Hepatocyte (in vitro differentiated cells): ENCODE measurements around the gene PAM. TPM values are rescaled to one million over a fixed set of nuclear protein-coding genes. Genes with fewer than 3 reads are reported as not detected.
"Not testable (repeated sequence)": the region's sequence is repeated elsewhere in the genome, so short reads cannot be mapped to it uniquely, and the experiment has no call there.

Experiments used
- DNase-seq: peaks from one replicate; pipeline ENCODE4 v3.0.0-alpha.2; 2016; ENCODE audit warnings: low spot score
- H2AFZ ChIP-seq: fragments of 200-600 bp; sonication (generic); 2 replicates; pipeline ENCODE4 v1.6.0; 2016; ENCODE audit warnings: antibody characterized with exemption, mild to moderate bottlenecking
- H3K27ac ChIP-seq: fragments of 200-600 bp; sonication (generic); 2 replicates; pipeline ENCODE4 v1.5.1; 2016; ENCODE audit warnings: mild to moderate bottlenecking
- H3K27me3 ChIP-seq: fragments of 200-600 bp; sonication (generic); 2 replicates; pipeline ENCODE4 v1.6.1; 2016
- H3K36me3 ChIP-seq: fragments of 200-600 bp; sonication (generic); replicated peaks from 2 replicates; pipeline ENCODE4 v1.5.1; 2016; ENCODE audit warnings: low read depth; ENCODE audit not compliant: insufficient read depth
- H3K4me1 ChIP-seq: fragments of 200-600 bp; sonication (generic); 2 replicates; pipeline ENCODE4 v1.5.1; 2016; ENCODE audit warnings: mild to moderate bottlenecking, moderate library complexity; ENCODE audit not compliant: insufficient read depth
- H3K4me2 ChIP-seq: fragments of 200-600 bp; sonication (generic); 2 replicates; pipeline ENCODE4 v1.6.0; 2016
- H3K4me3 ChIP-seq: fragments of 200-600 bp; sonication (generic); 2 replicates; pipeline ENCODE4 v1.5.1; 2016; ENCODE audit warnings: mild to moderate bottlenecking
- H3K79me2 ChIP-seq: fragments of 200-600 bp; sonication (generic); 2 replicates; pipeline ENCODE4 v1.6.0; 2017; ENCODE audit warnings: mild to moderate bottlenecking
- H3K9me2 ChIP-seq: fragments of 200-600 bp; sonication (generic); replicated peaks from 2 replicates; pipeline ENCODE4 v1.6.0; 2017; ENCODE audit warnings: mild to moderate bottlenecking; ENCODE audit not compliant: insufficient read depth
- H3K9me3 ChIP-seq: fragments of 200-600 bp; sonication (generic); 2 replicates; pipeline ENCODE4 v1.5.1; 2016; ENCODE audit warnings: low read depth, mild to moderate bottlenecking
- H4K20me1 ChIP-seq: fragments of 200-600 bp; sonication (generic); 2 replicates; pipeline ENCODE4 v1.6.0; 2016; ENCODE audit warnings: mild to moderate bottlenecking; ENCODE audit not compliant: insufficient read depth, poor library complexity, severe bottlenecking
- EZH2 ChIP-seq: fragments of 200-600 bp; sonication (generic); IDR thresholded peaks from 2 replicates; pipeline ENCODE4 v1.6.1; 2016; ENCODE audit warnings: antibody characterized with exemption, mild to moderate bottlenecking, borderline replicate concordance
- EZH2phosphoT487 ChIP-seq: fragments of 200-600 bp; sonication (generic); IDR thresholded peaks from one replicate; pipeline ENCODE4 v1.6.1; 2018; ENCODE audit warnings: antibody characterized with exemption, mild to moderate bottlenecking, low read depth, moderate library complexity; ENCODE audit not compliant: unreplicated experiment, severe bottlenecking
- WGBS: methylation state at CpG from one replicate; pipeline ENCODE4 v1.1.6; 2016; ENCODE audit warnings: low lambda C conversion rate; ENCODE audit errors: missing lambda C conversion rate; 5-methylcytosine and 5-hydroxymethylcytosine counted together
- polyA plus RNA-seq: library from polyadenylated mRNA; unstranded; fragments of >200 nt; fragmentation: Nextera tagmentation; extraction: Ambion mirVana; gene quantifications from 2 replicates; pipeline ENCODE4 v1.2.1, GENCODE V29; 2016
- total RNA-seq: library from RNA; depleted of rRNA; stranded (reverse); fragments of >200 nt; gene quantifications from 2 replicates; pipeline ENCODE4 v1.2.3, GENCODE V29; 2014
- TF ChIP-seq, protein P1 (sequence below): fragments of 200-600 bp; sonication (generic); IDR thresholded peaks from 2 replicates; pipeline ENCODE4 v1.5.1; 2016; ENCODE audit warnings: antibody characterized with exemption, mild to moderate bottlenecking; ENCODE audit not compliant: poor library complexity

Gene PAM
- total and polyA plus RNA-seq, 2 experiments from 2014 or later: 118 to 158 TPM

GRCh38 chr5:103041071-103041676, 286.1 kb downstream of the PAM start:
- H3K27me3 ChIP-seq: no peaks in the 10 kb centered on the region
- H3K4me3 ChIP-seq: no peak overlapping the region
- H3K4me2 ChIP-seq: no peak overlapping the region
- TF ChIP-seq, protein P1, sequence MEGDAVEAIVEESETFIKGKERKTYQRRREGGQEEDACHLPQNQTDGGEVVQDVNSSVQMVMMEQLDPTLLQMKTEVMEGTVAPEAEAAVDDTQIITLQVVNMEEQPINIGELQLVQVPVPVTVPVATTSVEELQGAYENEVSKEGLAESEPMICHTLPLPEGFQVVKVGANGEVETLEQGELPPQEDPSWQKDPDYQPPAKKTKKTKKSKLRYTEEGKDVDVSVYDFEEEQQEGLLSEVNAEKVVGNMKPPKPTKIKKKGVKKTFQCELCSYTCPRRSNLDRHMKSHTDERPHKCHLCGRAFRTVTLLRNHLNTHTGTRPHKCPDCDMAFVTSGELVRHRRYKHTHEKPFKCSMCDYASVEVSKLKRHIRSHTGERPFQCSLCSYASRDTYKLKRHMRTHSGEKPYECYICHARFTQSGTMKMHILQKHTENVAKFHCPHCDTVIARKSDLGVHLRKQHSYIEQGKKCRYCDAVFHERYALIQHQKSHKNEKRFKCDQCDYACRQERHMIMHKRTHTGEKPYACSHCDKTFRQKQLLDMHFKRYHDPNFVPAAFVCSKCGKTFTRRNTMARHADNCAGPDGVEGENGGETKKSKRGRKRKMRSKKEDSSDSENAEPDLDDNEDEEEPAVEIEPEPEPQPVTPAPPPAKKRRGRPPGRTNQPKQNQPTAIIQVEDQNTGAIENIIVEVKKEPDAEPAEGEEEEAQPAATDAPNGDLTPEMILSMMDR: peak; percentile 54
- no peak for TF ChIP-seq EZH2
- TF ChIP-seq EZH2phosphoT487: no peak
- no peaks in the 10 kb centered on the region for H3K9me2 ChIP-seq
- H3K79me2 ChIP-seq: no peaks in the 10 kb centered on the region
- WGBS: 76% methylated on average over 4 of the region's 4 CpGs
- peak; percentile 32 for DNase-seq
- no peaks in the 10 kb centered on the region for H3K9me3 ChIP-seq
- H2AFZ ChIP-seq: no peak overlapping the region
- no peaks in the 10 kb centered on the region for H4K20me1 ChIP-seq
- no peaks in the 10 kb centered on the region for H3K36me3 ChIP-seq
- no peak overlapping the region for H3K27ac ChIP-seq
- H3K4me1 ChIP-seq: no peaks in the 10 kb centered on the region

DNA sequence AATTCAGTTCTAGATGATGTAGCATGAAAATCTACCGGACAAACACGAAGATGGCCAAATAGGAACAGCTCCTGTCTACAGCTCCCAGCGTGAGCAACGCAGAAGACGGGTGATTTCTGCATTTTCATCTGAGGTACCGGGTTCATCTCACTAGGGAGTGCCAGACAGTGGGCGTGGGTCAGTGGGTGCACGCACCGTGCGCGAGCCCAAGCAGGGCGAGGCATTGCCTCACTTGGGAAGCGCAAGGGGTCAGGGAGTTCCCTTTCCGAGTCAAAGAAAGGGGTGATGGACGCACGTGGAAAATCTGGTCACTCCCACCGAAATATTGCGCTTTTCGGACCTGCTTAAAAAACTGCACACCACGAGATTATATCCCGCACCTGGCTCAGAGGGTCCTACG, 291.6 kb downstream of the PAM start:
- WGBS: 94% methylated on average over 22 of the region's 22 CpGs
- H3K9me2 ChIP-seq, H3K4me2 ChIP-seq, H3K27me3 ChIP-seq, DNase-seq, H4K20me1 ChIP-seq, H3K4me1 ChIP-seq, H3K27ac ChIP-seq, H2AFZ ChIP-seq, H3K79me2 ChIP-seq, H3K4me3 ChIP-seq, H3K9me3 ChIP-seq, H3K36me3 ChIP-seq: not testable (repeated sequence)

DNA sequence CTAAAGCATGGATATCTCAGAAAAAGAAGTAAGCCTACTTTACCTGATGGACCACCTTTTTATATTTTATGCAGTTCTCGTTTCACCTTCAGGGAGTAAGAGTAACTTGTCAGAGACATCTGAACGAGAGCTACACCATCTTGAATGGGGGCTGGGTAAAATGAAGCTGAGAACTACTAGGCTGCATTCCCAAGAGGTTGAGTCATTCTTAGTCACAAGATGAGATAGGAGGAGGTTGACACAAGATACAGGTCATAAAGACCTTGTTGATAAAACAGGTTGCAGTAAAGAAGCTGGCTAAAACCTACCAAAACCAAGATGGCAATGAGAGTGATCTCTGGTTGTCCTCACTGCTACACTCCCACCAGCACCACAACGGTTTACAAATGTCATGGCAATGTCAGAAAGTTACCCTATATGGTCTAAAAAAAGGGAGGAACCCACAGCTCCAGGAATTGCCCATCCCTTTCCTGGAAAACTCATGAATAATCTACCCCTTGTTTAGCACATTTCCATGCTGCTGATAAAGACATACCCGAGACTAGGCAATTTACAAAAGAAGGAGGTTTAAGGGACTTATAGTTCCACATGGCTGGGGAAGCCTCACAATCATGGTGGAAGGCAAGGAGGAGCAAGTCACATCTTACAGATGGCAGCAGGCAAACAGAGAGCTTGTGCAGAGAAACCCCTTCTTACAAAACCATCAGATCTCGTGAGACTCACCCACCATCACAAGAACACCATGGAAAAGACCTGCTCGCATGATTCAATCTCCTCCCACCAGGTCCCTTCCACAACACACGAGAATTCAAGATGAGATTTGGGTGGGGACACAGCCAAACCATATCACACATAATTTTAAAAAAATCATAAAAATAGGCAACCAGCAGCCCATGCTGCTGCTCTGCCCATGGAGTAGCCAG, 302.4 kb downstream of the PAM start:
- no peaks in the 10 kb centered on the region for H3K27me3 ChIP-seq
- peaks cover 6% of the 10 kb centered on the region for H3K4me1 ChIP-seq
- H3K9me2 ChIP-seq: no peaks in the 10 kb centered on the region
- peak overlapping the region; percentile 27 for H3K4me2 ChIP-seq
- H3K27ac ChIP-seq: peak overlapping the region; percentile 83
- H3K4me3 ChIP-seq: no peak overlapping the region
- no peaks in the 10 kb centered on the region for H3K36me3 ChIP-seq
- DNase-seq: peak; percentile 49
- WGBS: 74% methylated on average over 7 of the region's 7 CpGs
- TF ChIP-seq, protein P1: no peak
- no peak for TF ChIP-seq EZH2phosphoT487
- TF ChIP-seq EZH2: no peak
- no peaks in the 10 kb centered on the region for H3K9me3 ChIP-seq
- H2AFZ ChIP-seq: peak overlapping the region; percentile 20
- H4K20me1 ChIP-seq: no peaks in the 10 kb centered on the region
- H3K79me2 ChIP-seq: no peaks in the 10 kb centered on the region

DNA sequence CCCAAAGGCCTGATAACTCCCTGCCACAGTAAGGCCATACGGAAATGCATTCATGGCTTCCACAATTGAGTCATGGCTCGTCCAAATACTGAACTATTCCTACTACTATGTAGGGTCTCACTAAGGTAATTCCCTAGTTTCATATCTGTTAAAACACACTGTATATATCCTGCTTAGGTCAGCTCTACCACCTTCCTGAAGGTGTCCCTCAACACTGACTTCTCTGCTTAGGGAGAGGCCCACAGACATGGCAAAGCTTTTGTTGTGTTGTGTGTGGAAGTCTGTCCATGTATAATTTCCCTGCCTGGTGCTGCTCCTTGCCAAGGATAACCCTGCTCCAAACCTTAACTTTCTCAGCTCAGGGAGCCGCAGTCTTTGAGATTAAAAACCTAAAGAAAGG, 304.4 kb downstream of the PAM start:
- 92% methylated on average over 3 of the region's 3 CpGs for WGBS
- H3K27me3 ChIP-seq: no peaks in the 10 kb centered on the region
- DNase-seq: no peak
- H3K4me3 ChIP-seq: no peak overlapping the region
- H2AFZ ChIP-seq: peak overlapping the region; percentile 23
- H3K9me2 ChIP-seq: no peaks in the 10 kb centered on the region
- H3K9me3 ChIP-seq: no peaks in the 10 kb centered on the region
- H3K4me1 ChIP-seq: peaks cover 6% of the 10 kb centered on the region
- TF ChIP-seq, protein P1: no peak
- TF ChIP-seq EZH2 (no peak), EZH2phosphoT487 (no peak)
- H3K27ac ChIP-seq: peak overlapping the region; percentile 15
- no peaks in the 10 kb centered on the region for H3K36me3 ChIP-seq
- H3K4me2 ChIP-seq: no peak overlapping the region
- H3K79me2 ChIP-seq: no peaks in the 10 kb centered on the region
- H4K20me1 ChIP-seq: no peaks in the 10 kb centered on the region
